Type B pancreatic cell (in vitro differentiated cells): ENCODE data around the gene PHF10. TPM values are rescaled to one million over a fixed set of nuclear protein-coding genes. Genes with fewer than 3 reads are reported as not detected.

Source experiments
- DNase-seq: peaks from one replicate; pipeline ENCODE4 v3.0.0; 2021; ENCODE audit warnings: mixed read lengths; ENCODE audit not compliant: unreplicated experiment; ENCODE audit errors: extremely low spot score
- H3K27ac Mint-ChIP-seq: 2 replicates; pipeline ENCODE4 v1.8.0; 2021; ENCODE audit warnings: mild to moderate bottlenecking, mixed read lengths
- H3K27me3 Mint-ChIP-seq: 2 replicates; pipeline ENCODE4 v1.8.0; 2021; ENCODE audit warnings: mixed read lengths
- H3K36me3 Mint-ChIP-seq: 2 replicates; pipeline ENCODE4 v1.8.0; 2021; ENCODE audit warnings: mixed read lengths
- H3K4me1 Mint-ChIP-seq: one replicate; pipeline ENCODE4 v1.8.0; 2021; ENCODE audit warnings: mixed read lengths; ENCODE audit not compliant: unreplicated experiment
- H3K4me3 Mint-ChIP-seq: 2 replicates; pipeline ENCODE4 v1.8.0; 2021; ENCODE audit warnings: mild to moderate bottlenecking, mixed read lengths
- H3K9me3 Mint-ChIP-seq: 2 replicates; pipeline ENCODE4 v1.8.0; 2021; ENCODE audit warnings: mixed read lengths
- total RNA-seq: library from RNA; stranded (reverse); gene quantifications from 2 replicates; pipeline ENCODE4 v1.2.1, GENCODE V29; 2021; ENCODE audit warnings: low replicate concordance
- TF ChIP-seq, protein P1 (sequence below): fragments of 200-600 bp; sonication (generic); conservative IDR thresholded peaks from 2 replicates; pipeline ENCODE4 v1.5.0; 2021; ENCODE audit warnings: antibody characterized with exemption, mild to moderate bottlenecking

The PHF10 gene
- total RNA-seq, 1 donor from 2014 or later: 59.9 TPM

DNA sequence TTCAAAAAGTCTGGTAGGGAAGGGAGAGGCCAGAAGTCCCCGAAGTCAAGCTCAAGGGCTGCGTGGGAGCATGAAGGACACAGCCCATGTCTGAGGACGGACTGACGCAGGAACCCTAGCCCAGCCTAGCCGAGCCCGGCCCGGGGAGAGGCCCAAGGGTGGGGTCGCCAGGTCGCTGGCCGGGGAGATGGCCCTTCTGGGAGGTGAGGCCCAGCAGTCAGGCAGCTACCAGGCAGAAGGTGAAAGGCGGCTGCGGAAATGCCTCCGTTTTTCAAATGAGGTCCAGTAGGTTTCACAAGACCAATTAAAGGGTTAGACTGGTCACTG is 67.1 kb downstream of the PHF10 start:
- TF ChIP-seq, protein P1, sequence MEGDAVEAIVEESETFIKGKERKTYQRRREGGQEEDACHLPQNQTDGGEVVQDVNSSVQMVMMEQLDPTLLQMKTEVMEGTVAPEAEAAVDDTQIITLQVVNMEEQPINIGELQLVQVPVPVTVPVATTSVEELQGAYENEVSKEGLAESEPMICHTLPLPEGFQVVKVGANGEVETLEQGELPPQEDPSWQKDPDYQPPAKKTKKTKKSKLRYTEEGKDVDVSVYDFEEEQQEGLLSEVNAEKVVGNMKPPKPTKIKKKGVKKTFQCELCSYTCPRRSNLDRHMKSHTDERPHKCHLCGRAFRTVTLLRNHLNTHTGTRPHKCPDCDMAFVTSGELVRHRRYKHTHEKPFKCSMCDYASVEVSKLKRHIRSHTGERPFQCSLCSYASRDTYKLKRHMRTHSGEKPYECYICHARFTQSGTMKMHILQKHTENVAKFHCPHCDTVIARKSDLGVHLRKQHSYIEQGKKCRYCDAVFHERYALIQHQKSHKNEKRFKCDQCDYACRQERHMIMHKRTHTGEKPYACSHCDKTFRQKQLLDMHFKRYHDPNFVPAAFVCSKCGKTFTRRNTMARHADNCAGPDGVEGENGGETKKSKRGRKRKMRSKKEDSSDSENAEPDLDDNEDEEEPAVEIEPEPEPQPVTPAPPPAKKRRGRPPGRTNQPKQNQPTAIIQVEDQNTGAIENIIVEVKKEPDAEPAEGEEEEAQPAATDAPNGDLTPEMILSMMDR: no peak
- Mint-ChIP-seq H3K4me1 (no peaks in the 10 kb centered on the region), H3K27ac (no peak overlapping the region), H3K27me3 (no peaks in the 10 kb centered on the region), H3K4me3 (no peak overlapping the region), H3K36me3 (peaks cover 18% of the 10 kb centered on the region), H3K9me3 (no peaks in the 10 kb centered on the region)
- DNase-seq: no peak

DNA sequence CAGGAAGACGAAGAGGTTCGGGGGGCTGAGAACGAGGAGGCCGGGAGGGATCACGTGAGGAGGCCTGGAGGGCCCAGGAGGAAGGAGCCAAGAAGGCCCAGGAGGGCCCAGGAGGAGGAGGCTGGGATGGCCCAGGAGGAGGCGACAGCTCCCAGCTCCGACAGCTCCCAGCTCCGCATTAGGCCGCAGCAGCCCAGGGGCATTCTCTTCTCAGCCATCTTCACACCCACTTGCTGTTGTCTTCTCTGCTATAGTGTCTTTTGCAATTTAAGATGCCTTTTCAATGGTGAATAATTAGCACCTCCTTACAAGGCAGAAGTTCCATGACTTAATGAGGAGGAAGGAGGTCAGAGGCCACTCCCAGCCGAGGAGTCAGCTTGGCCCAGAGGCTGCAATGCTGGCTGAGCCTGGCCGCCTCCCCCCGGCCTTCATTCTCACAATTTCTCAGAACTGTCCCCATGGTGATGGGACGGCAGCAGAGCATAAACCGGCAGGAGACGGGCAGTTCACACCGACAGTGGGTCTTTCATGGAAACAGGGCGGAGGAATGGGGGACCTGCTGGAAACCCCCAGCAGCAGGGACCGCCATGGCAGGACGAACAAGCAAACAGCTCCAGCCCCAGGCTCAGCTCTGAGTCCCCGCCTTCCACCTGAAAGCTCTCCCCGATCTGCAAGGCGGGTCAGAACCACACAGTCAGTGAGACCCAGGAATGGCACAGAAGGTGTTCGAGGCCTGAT is 67.6 kb downstream of the PHF10 start:
- H3K27ac Mint-ChIP-seq: no peak overlapping the region
- no peaks in the 10 kb centered on the region for H3K27me3 Mint-ChIP-seq
- DNase-seq: no peak
- H3K4me3 Mint-ChIP-seq: no peak overlapping the region
- H3K9me3 Mint-ChIP-seq: no peaks in the 10 kb centered on the region
- H3K4me1 Mint-ChIP-seq: no peaks in the 10 kb centered on the region
- H3K36me3 Mint-ChIP-seq: peaks cover 17% of the 10 kb centered on the region
- TF ChIP-seq, protein P1: no peak

DNA sequence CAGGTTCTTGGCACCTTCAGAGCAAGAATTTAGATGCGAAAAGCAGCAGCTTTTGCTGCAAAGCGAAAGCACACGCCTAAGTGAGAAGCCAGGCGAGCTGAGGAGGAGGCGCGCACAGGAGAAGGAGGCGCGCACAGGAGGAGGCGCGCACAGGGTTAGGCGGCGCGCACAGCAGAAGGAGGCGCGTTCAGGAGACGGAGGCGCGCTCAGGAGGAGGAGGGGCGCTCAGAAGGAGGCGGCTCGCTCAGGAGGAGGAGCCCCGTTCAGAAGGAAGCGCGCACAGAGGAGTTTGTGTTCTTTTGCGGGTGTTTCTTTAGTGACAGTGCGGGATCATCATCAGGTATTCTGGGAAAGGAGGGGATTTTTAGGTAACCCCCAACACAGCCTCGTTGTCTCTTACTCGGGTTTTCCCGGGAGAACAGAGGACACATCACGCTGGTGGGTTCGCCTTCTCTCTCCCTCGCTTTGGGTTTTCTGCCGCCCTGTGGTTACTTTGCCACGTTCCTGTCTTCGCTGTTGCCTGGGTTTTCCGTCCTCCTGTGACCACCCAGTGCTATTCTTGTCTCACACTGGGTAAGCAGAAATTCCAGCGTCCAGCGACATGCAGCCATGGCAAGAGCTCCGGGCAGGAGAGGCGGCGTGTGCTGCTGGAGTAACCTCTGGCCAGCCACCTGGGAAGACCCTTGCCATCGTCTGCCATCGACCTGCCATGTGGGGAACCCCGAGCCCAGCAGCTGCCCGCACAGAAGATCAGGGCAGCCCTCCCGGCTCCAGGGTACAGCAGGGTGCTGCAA is 69.5 kb downstream of the PHF10 start:
- Mint-ChIP-seq H3K27me3 (no peaks in the 10 kb centered on the region), H3K36me3 (peaks cover 19% of the 10 kb centered on the region), H3K4me1 (no peaks in the 10 kb centered on the region), H3K4me3 (peak overlapping the region; percentile 90), H3K9me3 (no peaks in the 10 kb centered on the region), H3K27ac (peak overlapping the region; percentile 2)
- DNase-seq: no peak
- TF ChIP-seq, protein P1: peak; percentile 32

Other genes with a start within 250 kb of the PHF10 start
- gene WDR27, start 22.5 kb downstream of the PHF10 start, total RNA-seq: 61.2 and 112 TPM in 2 replicates
- 30.4 and 30.8 TPM in 2 replicates for gene C6orf120, start 22.4 kb downstream of the PHF10 start, total RNA-seq
- 2.1 and 2.6 TPM in 2 replicates for gene DYNLT2, start 27.1 kb upstream of the PHF10 start, total RNA-seq
- 18.6 and 32.1 TPM in 2 replicates for gene ERMARD, start 27.1 kb upstream of the PHF10 start, total RNA-seq